ENCODE measurements around the gene SUPT5H.

DNA sequence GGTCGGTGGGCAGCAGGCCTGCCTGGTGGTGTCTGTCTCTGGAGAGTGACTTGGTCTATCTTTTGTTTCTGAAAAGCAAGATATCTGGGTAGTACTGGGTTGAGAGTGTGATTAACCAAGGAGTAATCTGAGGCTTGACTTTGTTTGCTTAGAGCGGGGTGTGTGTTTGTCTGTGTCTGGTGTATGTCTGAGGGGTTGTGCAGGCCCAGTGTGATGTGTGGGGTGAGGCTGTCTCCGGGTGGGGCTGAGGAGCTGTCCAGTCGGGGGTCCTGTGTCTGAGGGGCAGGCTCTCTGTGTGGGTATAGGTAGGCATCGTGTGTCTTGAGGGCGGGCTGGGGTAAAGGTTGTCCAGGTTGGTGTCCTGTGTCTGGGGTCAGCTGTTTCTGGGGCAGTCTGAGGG lies 24.2 kb downstream of the SUPT5H start:
- TF ChIP-seq, protein P1, sequence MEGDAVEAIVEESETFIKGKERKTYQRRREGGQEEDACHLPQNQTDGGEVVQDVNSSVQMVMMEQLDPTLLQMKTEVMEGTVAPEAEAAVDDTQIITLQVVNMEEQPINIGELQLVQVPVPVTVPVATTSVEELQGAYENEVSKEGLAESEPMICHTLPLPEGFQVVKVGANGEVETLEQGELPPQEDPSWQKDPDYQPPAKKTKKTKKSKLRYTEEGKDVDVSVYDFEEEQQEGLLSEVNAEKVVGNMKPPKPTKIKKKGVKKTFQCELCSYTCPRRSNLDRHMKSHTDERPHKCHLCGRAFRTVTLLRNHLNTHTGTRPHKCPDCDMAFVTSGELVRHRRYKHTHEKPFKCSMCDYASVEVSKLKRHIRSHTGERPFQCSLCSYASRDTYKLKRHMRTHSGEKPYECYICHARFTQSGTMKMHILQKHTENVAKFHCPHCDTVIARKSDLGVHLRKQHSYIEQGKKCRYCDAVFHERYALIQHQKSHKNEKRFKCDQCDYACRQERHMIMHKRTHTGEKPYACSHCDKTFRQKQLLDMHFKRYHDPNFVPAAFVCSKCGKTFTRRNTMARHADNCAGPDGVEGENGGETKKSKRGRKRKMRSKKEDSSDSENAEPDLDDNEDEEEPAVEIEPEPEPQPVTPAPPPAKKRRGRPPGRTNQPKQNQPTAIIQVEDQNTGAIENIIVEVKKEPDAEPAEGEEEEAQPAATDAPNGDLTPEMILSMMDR (IDR thresholded peaks at IDR 0.05) = no peak
- TF ChIP-seq POLR2A (IDR thresholded peaks at IDR 0.05) (no peak), POLR2AphosphoS5 (IDR thresholded peaks at IDR 0.05) (no peak)

Data from breast epithelium (tissue), 3 donors.